SK-N-SH (cell line): ENCODE results near the gene AGBL3. TPM values are rescaled to one million over a fixed set of nuclear protein-coding genes. Genes with fewer than 3 reads are reported as not detected.

ENCODE experiments used
- CTCF ChIA-PET: fragments of 300-600, 350-600 bp; formaldehyde crosslinking; extraction: SDS; loops from one replicate; lab custom pipeline; 2021; lab: Yijun Ruan, JAX
- POLR2A ChIA-PET: fragments of 350-600 bp; sonication (Branson Sonifier 250); formaldehyde crosslinking; extraction: SDS; loops from one replicate; lab custom pipeline; 2020; ENCODE audit warnings: antibody characterized with exemption, inconsistent platforms; lab: Yijun Ruan, JAX
- DNase-seq: peaks from one replicate; pipeline ENCODE4 v3.0.0; 2012
- H2AFZ ChIP-seq: fragments of 200-600 bp; sonication (generic); 2 replicates; pipeline ENCODE4 v1.8.1; 2016; ENCODE audit warnings: antibody characterized with exemption, mild to moderate bottlenecking, low read depth
- H3F3A ChIP-seq: fragments of 200-600 bp; sonication (generic); replicated peaks from 2 replicates; pipeline ENCODE3; 2016; ENCODE audit warnings: antibody characterized with exemption, mild to moderate bottlenecking; ENCODE audit not compliant: insufficient read depth
- H3K27ac ChIP-seq, 2 experiments: fragments of 200-500 bp in 1 of 2; fragments of 200-600 bp in 1 of 2; sonication (Bioruptor generic) in 1 of 2; sonication (generic), shearing (Covaris generic) in 1 of 2; 2 replicates each; pipeline versions ENCODE4 v1.5.1 to v1.6.1; 2014 to 2016; ENCODE audit warnings: low read depth in 2 of 2, inconsistent platforms in 1 of 2, low read length in 1 of 2, mild to moderate bottlenecking in 1 of 2, mixed read lengths in 1 of 2
- H3K27me3 ChIP-seq: fragments of 200-600 bp; sonication (generic), shearing (Covaris generic); 2 replicates; pipeline ENCODE4 v1.6.1; 2016; ENCODE audit warnings: mixed run types; ENCODE audit not compliant: insufficient read depth
- H3K36me3 ChIP-seq, 2 experiments: fragments of 200-500 bp in 1 of 2; fragments of 200-600 bp in 1 of 2; sonication (Bioruptor generic) in 1 of 2; sonication (generic) in 1 of 2; replicated peaks in 1 of 2; 2 replicates each; pipeline versions ENCODE3 to v1.5.1; 2014 to 2016; ENCODE audit warnings: low read length in 1 of 2, mild to moderate bottlenecking in 1 of 2; ENCODE audit not compliant: insufficient read depth in 2 of 2, control insufficient read depth in 1 of 2
- H3K4me1 ChIP-seq, 2 experiments: fragments of 200-500 bp in 1 of 2; fragments of 200-600 bp in 1 of 2; sonication (Bioruptor generic) in 1 of 2; sonication (generic), shearing (Covaris generic) in 1 of 2; 2 replicates each; pipeline versions ENCODE4 v1.5.1 to v1.6.1; 2014 to 2016; ENCODE audit warnings: low read depth in 1 of 2, low read length in 1 of 2, mixed run types in 1 of 2; ENCODE audit not compliant: insufficient read depth in 2 of 2, control insufficient read depth in 1 of 2
- H3K4me2 ChIP-seq: fragments of 200-600 bp; sonication (generic), shearing (Covaris generic); 2 replicates; pipeline ENCODE4 v1.6.1; 2017; ENCODE audit warnings: mixed run types
- H3K4me3 ChIP-seq, 2 experiments: fragments of 200-500 bp in 1 of 2; fragments of 200-600 bp in 1 of 2; sonication (Bioruptor generic) in 1 of 2; sonication (generic), shearing (Covaris generic) in 1 of 2; 2 replicates each; pipeline versions ENCODE4 v1.5.1 to v1.8.1; 2014 to 2016; ENCODE audit warnings: low read depth in 2 of 2, inconsistent platforms in 1 of 2, low read length in 1 of 2, mild to moderate bottlenecking in 1 of 2, mixed read lengths in 1 of 2, moderate library complexity in 1 of 2
- H3K79me2 ChIP-seq: fragments of 200-600 bp; sonication (generic); 2 replicates; pipeline ENCODE4 v1.8.1; 2017; ENCODE audit warnings: mild to moderate bottlenecking; ENCODE audit not compliant: insufficient read depth
- H3K9ac ChIP-seq: fragments of 200-600 bp; sonication (generic); 2 replicates; pipeline ENCODE4 v1.6.1; 2017; ENCODE audit warnings: mixed run types
- H3K9me2 ChIP-seq: fragments of 200-600 bp; sonication (generic); 2 replicates; pipeline ENCODE4 v1.6.1; 2017; ENCODE audit warnings: mixed run types
- H3K9me3 ChIP-seq: fragments of 200-600 bp; sonication (generic); 2 replicates; pipeline ENCODE4 v1.6.1; 2017; ENCODE audit warnings: mixed run types, mild to moderate bottlenecking, moderate library complexity
- H4K20me1 ChIP-seq: fragments of 200-600 bp; sonication (generic); 2 replicates; pipeline ENCODE4 v1.6.1; 2017; ENCODE audit warnings: mild to moderate bottlenecking, mixed run types; ENCODE audit not compliant: insufficient read depth
- ELF1 ChIP-seq: IDR thresholded peaks from 2 replicates; pipeline ENCODE4 v1.4.0; 2012
- EP300 ChIP-seq, 2 experiments: IDR thresholded peaks; 2 replicates each; pipeline versions ENCODE4 v1.4.0 to v1.6.1; 2012; ENCODE audit warnings: borderline replicate concordance in 1 of 2, low read depth in 1 of 2, low read length in 1 of 2
- EZH2phosphoT487 ChIP-seq: fragments of 200-600 bp; sonication (generic); IDR thresholded peaks from 2 replicates; pipeline ENCODE4 v1.6.1; 2017; ENCODE audit warnings: low read depth, mixed run types, mild to moderate bottlenecking, antibody characterized with exemption, moderate library complexity, borderline replicate concordance
- FOXJ3 ChIP-seq: sonication (generic); formaldehyde crosslinking; IDR thresholded peaks from 2 replicates; pipeline ENCODE4 v1.5.1; 2020; ENCODE audit warnings: mild to moderate bottlenecking, missing genetic modification reagents
- JUND ChIP-seq: IDR thresholded peaks from 2 replicates; pipeline ENCODE4 v1.4.0; 2012
- MAX ChIP-seq: IDR thresholded peaks from 2 replicates; pipeline ENCODE4 v1.4.0; 2012; ENCODE audit warnings: low read depth
- MXI1 ChIP-seq: IDR thresholded peaks from 2 replicates; pipeline ENCODE4 v1.6.1; 2012; ENCODE audit warnings: mild to moderate bottlenecking, low read depth, low read length, improper control_type of control experiment
- NRF1 ChIP-seq: IDR thresholded peaks from 2 replicates; pipeline ENCODE4 v1.6.1; 2012; ENCODE audit warnings: low read depth, mild to moderate bottlenecking, low read length
- POLR2AphosphoS5 ChIP-seq: IDR thresholded peaks from 2 replicates; pipeline ENCODE4 v1.6.1; 2012; ENCODE audit warnings: low read depth, low read length
- RAD21 ChIP-seq: IDR thresholded peaks from 2 replicates; pipeline ENCODE4 v1.6.1; 2012; ENCODE audit warnings: mild to moderate bottlenecking, low read length
- RCOR1 ChIP-seq: fragments of 150-350 bp; IDR thresholded peaks from 2 replicates; pipeline ENCODE4 v1.6.1; 2017; ENCODE audit warnings: antibody characterized with exemption, low read length
- RFX5 ChIP-seq: IDR thresholded peaks from 2 replicates; pipeline ENCODE4 v1.6.1; 2012; ENCODE audit warnings: mild to moderate bottlenecking, improper control_type of control experiment, low read length
- SIN3A ChIP-seq: IDR thresholded peaks from 2 replicates; pipeline ENCODE4 v1.6.1; 2012; ENCODE audit warnings: low read depth, mild to moderate bottlenecking, low read length, moderate library complexity, borderline replicate concordance
- SMC3 ChIP-seq: IDR thresholded peaks from 2 replicates; pipeline ENCODE4 v1.6.1; 2012; ENCODE audit warnings: low read depth, low read length, improper control_type of control experiment
- TCF12 ChIP-seq: IDR thresholded peaks from 2 replicates; pipeline ENCODE4 v1.4.0; 2012
- USF2 ChIP-seq: fragments of 150-350 bp; IDR thresholded peaks from 2 replicates; pipeline ENCODE4 v1.6.1; 2017; ENCODE audit warnings: antibody characterized with exemption, low read length, low read depth, borderline replicate concordance
- YY1 ChIP-seq: IDR thresholded peaks from 2 replicates; pipeline ENCODE4 v1.4.0; 2012; ENCODE audit warnings: low read depth, mild to moderate bottlenecking
- WGBS: methylation state at CpG from one replicate; pipeline ENCODE4 v1.1.6; 2017; ENCODE audit warnings: low lambda C conversion rate; 5-methylcytosine and 5-hydroxymethylcytosine counted together
- polyA plus RNA-seq, 3 experiments: library from polyadenylated mRNA; depleted of rRNA; stranded (reverse); fragments of >200 nt; gene quantifications; 2 replicates each; pipeline ENCODE4 v1.2.3, GENCODE V29; 2012
- TF ChIP-seq, protein P1 (sequence below): fragments of 200-600 bp; sonication (generic); IDR thresholded peaks from 2 replicates; pipeline ENCODE4 v1.6.1; 2017; ENCODE audit warnings: antibody characterized with exemption, mild to moderate bottlenecking, moderate library complexity
- TF ChIP-seq, protein P2 (sequence below): IDR thresholded peaks from 2 replicates; pipeline ENCODE4 v1.4.0; 2012; ENCODE audit warnings: low read depth, borderline replicate concordance

The AGBL3 gene
- polyA plus RNA-seq, 1 of the 3 experiments (the other 2 are of a cell fraction): 0.35 TPM

GRCh38 chr7:135175931-135176330, 189.6 kb downstream of the AGBL3 start:
- no peak overlapping the region for H3K4me2 ChIP-seq
- H3K27ac ChIP-seq: no peak overlapping the region
- H3K9ac ChIP-seq: no peak overlapping the region
- H4K20me1 ChIP-seq: no peaks in the 10 kb centered on the region
- CTCF ChIA-PET: interaction anchor here (1.1 kb wide), 1 partner anchor 33 kb away, joined by 3 read pairs; no protein-coding TSS in a partner anchor
- H3K27me3 ChIP-seq: no peaks in the 10 kb centered on the region
- H3K4me3 ChIP-seq: no peak overlapping the region
- peaks cover 4% of the 10 kb centered on the region for H3F3A ChIP-seq
- 71% methylated on average over 6 of the region's 6 CpGs for WGBS
- H3K9me2 ChIP-seq: no peaks in the 10 kb centered on the region
- no peaks in the 10 kb centered on the region for H3K79me2 ChIP-seq
- DNase-seq: no peak
- TF ChIP-seq SIN3A (no peak), NRF1 (no peak), ELF1 (no peak), YY1 (no peak), TCF12 (no peak), RCOR1 (no peak), MXI1 (no peak), FOXJ3 (CRISPR knock-in tag) (no peak), USF2 (no peak), EP300 (IDR thresholded peaks at IDR 0.05; ENCODE audit: borderline replicate concordance in 1 of 2, low read depth in 1 of 2, low read length in 1 of 2) (no peak), MAX (no peak), RAD21 (no peak), POLR2AphosphoS5 (no peak), RFX5 (no peak), EZH2phosphoT487 (no peak), JUND (no peak), SMC3 (no peak)
- TF ChIP-seq, protein P1, sequence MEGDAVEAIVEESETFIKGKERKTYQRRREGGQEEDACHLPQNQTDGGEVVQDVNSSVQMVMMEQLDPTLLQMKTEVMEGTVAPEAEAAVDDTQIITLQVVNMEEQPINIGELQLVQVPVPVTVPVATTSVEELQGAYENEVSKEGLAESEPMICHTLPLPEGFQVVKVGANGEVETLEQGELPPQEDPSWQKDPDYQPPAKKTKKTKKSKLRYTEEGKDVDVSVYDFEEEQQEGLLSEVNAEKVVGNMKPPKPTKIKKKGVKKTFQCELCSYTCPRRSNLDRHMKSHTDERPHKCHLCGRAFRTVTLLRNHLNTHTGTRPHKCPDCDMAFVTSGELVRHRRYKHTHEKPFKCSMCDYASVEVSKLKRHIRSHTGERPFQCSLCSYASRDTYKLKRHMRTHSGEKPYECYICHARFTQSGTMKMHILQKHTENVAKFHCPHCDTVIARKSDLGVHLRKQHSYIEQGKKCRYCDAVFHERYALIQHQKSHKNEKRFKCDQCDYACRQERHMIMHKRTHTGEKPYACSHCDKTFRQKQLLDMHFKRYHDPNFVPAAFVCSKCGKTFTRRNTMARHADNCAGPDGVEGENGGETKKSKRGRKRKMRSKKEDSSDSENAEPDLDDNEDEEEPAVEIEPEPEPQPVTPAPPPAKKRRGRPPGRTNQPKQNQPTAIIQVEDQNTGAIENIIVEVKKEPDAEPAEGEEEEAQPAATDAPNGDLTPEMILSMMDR: no peak
- TF ChIP-seq, protein P2, sequence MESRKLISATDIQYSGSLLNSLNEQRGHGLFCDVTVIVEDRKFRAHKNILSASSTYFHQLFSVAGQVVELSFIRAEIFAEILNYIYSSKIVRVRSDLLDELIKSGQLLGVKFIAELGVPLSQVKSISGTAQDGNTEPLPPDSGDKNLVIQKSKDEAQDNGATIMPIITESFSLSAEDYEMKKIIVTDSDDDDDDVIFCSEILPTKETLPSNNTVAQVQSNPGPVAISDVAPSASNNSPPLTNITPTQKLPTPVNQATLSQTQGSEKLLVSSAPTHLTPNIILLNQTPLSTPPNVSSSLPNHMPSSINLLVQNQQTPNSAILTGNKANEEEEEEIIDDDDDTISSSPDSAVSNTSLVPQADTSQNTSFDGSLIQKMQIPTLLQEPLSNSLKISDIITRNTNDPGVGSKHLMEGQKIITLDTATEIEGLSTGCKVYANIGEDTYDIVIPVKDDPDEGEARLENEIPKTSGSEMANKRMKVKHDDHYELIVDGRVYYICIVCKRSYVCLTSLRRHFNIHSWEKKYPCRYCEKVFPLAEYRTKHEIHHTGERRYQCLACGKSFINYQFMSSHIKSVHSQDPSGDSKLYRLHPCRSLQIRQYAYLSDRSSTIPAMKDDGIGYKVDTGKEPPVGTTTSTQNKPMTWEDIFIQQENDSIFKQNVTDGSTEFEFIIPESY: no peak
- TF ChIP-seq, all 33 proteins: peak for 0
- H3K36me3 ChIP-seq: no peaks in the 10 kb centered on the region
- peaks cover 11% of the 10 kb centered on the region; the same call in 1 of the 2 replicates for H3K9me3 ChIP-seq
- POLR2A ChIA-PET: no interaction called here
- H2AFZ ChIP-seq: no peak overlapping the region
- H3K4me1 ChIP-seq: peaks cover 0 to 1% of the 10 kb centered on the region in 2 experiments; a peak in 1 of 4 replicates
